Astrocyte (in vitro differentiated cells and primary cell): ENCODE data around the gene TMC1.

ENCODE experiments used
- CTCF ChIP-seq: IDR thresholded peaks from 2 replicates; pipeline ENCODE4 v1.5.1; 2011; ENCODE audit warnings: low read depth, mild to moderate bottlenecking, inconsistent platforms, low read length, moderate library complexity; ENCODE audit not compliant: insufficient read depth
- EZH2 ChIP-seq: IDR thresholded peaks from 2 replicates; pipeline ENCODE4 v1.6.1; 2012; ENCODE audit warnings: mild to moderate bottlenecking, low read length, inconsistent platforms; ENCODE audit not compliant: insufficient read depth

GRCh38 chr9:72773570-72773969, 252.2 kb downstream of the TMC1 start:
- TF ChIP-seq CTCF (no peak), EZH2 (no peak)
